HG02678 (cell line): Measurements from ENCODE around the gene PIK3R1.

Source experiments
- ATAC-seq: cut with Tn5 transposase; IDR thresholded peaks from one replicate; pipeline ENCODE4 v1.9.1; 2021; ENCODE audit warnings: mild to moderate bottlenecking, moderate library complexity; ENCODE audit not compliant: unreplicated experiment

The PIK3R1 gene

DNA sequence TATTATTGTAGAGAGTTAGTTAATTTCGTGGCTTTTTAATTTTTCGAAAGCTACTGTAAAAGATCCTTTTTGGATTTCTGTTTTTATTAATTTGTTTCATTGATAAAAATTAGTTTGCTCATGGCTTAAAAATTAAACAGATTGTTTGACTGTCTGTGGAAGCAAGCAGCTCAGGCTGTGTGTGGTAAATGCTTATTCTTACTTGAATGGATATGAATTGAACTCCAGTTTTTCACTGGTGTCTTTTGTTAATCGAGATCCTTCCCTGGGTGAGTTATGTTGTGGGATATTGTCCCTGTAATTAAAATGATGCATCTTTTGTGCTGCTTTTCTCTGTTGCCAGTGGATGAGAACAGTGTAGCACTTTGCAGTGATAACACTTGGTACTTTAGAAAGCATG is 75.3 kb downstream of the PIK3R1 start:
- no peak for ATAC-seq

DNA sequence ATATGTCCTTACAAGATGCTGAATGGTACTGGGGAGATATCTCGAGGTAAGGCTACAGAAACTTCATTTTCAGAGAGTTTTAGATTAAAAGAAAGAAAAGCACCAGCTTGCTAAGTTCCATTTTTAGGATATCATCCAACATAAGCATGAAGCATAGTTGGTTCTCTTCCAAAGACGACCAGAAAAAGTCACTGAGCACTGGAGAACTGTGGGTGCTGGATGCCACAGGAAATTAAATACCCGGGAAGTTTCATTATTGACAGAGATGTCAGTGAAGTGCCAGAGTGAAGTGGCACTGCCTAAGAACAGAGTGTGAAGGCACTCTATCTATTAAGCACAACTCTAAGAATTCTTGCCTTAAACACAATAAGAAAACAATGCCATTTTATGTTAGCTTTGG is 76.8 kb downstream of the PIK3R1 start:
- ATAC-seq: no peak

- no peak for ATAC-seq
These were observed 80.2 kb downstream of the PIK3R1 start for GRCh38 chr5:68295772-68296171.

GRCh38 chr5:68296895-68297294 is 81.3 kb downstream of the PIK3R1 start:
- no peak for ATAC-seq

DNA sequence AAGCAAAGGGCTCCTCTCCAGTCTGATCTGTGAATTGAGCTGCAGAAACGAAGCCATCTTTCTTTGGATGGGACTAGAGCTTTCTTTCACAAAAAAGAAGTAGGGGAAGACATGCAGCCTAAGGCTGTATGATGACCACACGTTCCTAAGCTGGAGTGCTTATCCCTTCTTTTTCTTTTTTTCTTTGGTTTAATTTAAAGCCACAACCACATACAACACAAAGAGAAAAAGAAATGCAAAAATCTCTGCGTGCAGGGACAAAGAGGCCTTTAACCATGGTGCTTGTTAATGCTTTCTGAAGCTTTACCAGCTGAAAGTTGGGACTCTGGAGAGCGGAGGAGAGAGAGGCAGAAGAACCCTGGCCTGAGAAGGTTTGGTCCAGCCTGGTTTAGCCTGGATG is 82.1 kb downstream of the PIK3R1 start:
- ATAC-seq: no peak

- ATAC-seq: no peak
These were observed 82.9 kb downstream of the PIK3R1 start for GRCh38 chr5:68298479-68298878.

DNA sequence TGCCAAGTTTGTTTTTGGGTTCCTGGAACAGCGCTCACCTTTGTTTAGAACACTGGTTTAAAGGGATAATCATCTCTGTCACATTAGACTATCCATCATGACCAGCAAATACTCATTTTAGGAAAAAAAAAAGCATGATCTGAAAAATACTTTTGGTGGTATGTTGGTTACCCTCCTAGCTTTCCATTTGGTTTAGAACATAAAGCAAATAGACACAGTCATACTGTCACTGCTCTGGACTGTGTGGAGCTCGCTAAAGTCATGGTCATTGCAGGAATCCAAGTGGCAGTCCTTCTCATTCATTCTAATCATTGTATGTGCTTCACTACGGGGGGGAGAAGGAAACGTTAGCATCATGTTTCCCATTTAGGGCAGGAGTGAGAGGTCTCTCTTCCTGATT is 83.5 kb downstream of the PIK3R1 start:
- no peak for ATAC-seq

GRCh38 chr5:68299575-68299974 is 84.0 kb downstream of the PIK3R1 start:
- ATAC-seq: no peak

DNA sequence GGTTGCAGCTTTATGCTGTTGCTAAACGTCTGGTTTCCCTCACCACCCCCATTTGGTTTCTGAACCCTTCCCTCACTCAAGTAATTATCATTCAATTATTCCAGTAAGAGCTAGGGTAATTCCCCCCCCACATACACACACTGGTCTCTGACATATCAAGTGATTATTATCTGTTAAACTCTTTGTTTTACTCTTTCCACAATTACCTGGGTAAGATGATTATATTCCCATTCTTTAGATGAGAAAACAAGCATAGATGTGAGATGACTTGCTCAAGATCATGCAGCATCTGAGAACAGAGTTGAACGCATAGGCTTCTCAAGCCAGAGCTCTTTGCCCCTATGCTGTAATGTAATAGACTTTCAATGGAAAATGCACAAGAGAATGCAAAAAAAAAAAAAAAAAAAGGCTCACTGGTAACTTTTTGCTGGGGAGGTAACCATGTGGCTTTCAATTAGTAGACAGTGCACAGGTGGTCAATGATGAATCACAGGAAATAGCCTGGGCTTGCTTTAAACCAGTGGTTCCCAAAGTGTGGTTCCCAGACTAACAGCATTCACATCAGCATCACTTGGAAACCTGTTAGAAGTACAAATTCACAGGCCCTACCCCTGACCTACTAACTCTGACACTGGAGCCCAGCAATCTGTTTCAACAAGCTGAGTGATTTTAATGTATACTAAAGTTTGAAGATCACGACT is 87.6 kb downstream of the PIK3R1 start:
- peak; percentile 63 for ATAC-seq

DNA sequence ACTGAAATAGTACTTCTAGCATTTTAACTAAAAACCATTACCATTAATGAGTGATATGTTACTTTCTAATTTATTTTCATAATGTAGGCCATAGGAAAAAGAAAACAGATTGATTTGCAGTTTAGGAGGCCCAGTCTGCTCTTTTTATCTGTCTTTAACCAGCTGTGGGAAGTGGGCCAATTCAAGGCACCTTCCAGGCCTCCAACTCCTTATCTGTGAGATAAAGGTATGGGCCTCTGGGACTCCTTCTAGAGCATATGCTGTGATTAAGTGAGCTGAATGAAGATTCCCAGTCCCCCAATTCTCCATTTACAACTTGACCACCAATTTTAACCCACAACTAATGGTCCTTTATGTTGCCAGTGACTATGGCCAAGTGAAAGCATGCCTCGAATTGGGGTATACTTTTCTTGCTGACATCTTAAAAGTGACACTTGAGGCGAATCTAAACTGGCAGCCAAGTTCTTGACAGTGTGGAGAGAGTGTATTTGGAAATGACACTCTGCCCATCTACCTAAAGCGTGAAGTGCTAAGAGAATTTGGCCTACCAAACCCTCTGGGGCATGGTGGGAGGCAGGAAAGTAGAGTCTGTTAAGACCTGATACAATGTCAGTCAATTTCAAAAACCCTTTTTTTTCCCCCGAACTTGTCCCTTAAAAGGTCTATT is 88.3 kb downstream of the PIK3R1 start:
- peak; percentile 22 for ATAC-seq

DNA sequence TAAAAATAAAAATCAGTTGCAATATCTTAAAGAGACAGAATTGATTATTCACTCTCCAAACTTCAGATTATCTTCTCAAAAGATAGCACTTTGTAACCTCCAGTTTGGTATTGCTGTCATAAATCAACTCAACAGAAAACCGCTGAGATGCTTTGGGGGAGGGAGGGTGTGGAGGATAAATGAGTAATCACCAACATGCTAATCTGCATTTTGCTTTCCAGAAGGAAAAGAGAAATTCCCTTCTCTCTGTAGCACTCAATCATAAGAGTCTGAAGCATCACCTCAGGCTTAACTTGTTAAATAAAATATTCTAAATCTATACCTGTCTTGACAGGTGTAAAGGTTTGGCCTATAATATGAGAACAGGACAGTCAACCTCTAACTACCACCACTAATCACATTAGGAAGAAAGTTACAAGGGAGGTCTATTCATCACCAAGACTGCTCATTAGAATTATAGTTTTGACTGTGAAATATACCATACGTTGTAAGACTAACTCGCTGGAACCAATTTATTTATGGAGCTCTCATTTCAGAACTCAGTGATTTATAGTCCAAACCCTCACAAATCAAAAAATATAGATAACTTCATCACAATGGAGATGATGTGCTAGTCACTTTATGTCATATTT is 89.0 kb downstream of the PIK3R1 start:
- no peak for ATAC-seq

- no peak for ATAC-seq
These were observed 89.8 kb downstream of the PIK3R1 start for GRCh38 chr5:68305223-68305870.

DNA sequence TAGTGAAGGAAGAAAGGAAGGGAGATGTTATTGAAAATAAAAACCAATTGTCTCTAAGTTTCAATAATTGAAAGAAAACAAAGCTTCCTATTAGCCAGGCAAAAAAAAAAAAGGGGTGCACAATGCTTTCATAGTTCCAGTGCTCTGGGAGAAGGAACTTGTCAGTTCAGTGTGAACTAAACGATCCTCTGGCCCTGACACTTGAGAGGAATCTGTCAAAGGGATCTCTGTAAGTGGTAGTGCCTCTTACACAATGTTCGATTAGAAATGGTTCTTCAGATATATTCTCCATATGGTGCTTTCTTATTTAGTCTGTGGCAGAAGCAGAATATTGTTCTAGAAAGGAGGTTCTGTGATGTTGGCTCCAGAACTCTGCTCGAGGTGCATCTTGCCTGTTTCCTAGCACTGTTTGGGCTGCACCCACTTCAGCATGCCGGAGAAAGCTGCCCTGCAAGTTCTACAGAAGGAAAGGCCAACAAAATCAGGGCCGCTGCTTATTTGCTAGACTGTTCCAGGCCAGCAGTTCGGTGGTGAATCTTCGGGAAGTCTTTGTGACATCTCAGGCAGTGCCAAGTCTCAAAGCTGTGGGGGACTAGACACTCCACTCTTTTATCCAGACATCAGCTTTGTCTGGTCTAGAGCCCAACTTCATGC is 90.9 kb downstream of the PIK3R1 start:
- no peak for ATAC-seq

- ATAC-seq: no peak
These were observed 97.8 kb downstream of the PIK3R1 start for GRCh38 chr5:68313336-68313735.

- ATAC-seq: no peak
These were observed 98.9 kb downstream of the PIK3R1 start for GRCh38 chr5:68314465-68314864.

- peak; percentile 99 for ATAC-seq
These were observed 100.2 kb downstream of the PIK3R1 start for GRCh38 chr5:68315679-68316271.

DNA sequence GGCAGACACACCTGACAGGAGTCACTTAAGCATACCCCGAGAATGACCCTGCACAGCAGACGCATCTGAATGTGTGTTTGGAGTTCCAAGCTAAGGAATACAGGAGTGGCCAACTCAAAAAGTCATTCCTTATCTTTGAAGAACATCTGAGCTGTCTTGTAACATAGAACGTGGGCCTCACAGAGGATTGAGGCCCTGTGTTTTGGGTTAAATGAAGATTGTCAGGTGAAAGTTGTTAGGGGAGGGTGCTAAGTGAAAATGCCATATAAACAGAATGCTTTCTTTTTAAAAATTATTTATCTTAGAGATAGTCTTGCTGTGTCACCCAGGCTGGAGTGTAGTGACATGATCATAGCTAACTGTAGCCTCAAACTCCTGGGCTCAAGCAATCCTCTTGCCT is 100.9 kb downstream of the PIK3R1 start:
- no peak for ATAC-seq

- no peak for ATAC-seq
These were observed 102.1 kb downstream of the PIK3R1 start for GRCh38 chr5:68317646-68318045.

DNA sequence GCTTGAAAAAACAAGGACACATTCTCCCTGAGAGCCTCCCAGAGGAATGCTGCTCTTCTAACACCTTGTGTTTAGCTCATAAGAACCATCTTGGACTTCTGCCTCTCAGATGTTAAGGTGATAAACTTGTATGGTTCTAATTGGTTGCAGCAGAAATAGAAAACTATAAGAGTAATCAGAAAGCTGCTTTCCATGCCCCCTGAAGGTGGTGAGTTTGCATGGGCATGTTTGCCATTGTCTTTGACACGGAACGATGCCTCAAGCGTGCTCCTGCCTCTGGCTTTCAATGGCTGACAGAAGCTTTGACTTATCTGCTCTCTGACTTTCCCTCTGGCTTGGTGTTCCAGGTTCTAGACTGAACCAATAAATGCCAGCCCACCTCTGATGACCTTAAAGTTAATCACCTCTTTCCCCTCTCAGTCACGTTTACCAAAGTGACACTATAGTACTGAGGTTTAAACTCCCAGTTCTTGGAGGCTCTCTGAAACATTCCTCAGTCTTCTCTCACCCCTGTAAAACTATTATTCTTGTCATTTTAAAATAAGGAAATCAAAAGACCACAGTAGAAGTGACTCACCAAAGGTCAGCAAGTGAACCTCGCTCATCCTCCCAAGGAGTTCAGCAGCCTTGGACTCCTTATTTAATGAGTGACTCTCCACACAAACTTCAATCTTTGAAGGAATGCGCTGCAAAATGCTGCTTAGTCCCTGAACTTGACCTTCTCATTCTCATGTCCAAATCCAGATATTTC is 103.6 kb downstream of the PIK3R1 start:
- no peak for ATAC-seq
